ENCODE measurements around the gene SNRPN.
"Not testable (repeated sequence)": the region's sequence is repeated elsewhere in the genome, so short reads cannot be mapped to it uniquely, and the experiment has no call there.

The SNRPN gene

DNA sequence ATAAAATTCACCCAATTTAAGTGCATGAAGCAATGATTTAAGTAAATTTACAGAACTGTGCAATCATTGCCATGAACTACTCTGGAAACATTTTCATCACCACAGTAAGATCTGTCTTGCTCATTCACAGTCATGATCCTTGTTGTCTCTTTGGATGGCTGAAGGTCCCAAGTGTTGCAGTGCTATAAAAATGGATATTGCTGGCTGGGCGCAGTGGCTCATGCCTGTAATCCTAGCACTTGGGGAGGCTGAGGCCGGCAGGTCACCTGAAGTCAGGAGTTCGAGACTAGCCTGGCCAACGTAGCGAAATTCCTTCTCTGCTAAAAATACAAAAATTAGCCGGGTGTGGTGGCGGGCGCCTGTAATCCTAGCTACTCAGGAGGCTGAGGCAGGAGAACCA lies 17.0 kb downstream of the SNRPN start:
- DNase-seq, result no peak

GRCh38 chr15:24972707-24973106 lies 17.9 kb downstream of the SNRPN start:
- DNase-seq, result not testable (repeated sequence)

- no peak for DNase-seq
Measured at GRCh38 chr15:24976932-24977331, 22.1 kb downstream of the SNRPN start.

DNA sequence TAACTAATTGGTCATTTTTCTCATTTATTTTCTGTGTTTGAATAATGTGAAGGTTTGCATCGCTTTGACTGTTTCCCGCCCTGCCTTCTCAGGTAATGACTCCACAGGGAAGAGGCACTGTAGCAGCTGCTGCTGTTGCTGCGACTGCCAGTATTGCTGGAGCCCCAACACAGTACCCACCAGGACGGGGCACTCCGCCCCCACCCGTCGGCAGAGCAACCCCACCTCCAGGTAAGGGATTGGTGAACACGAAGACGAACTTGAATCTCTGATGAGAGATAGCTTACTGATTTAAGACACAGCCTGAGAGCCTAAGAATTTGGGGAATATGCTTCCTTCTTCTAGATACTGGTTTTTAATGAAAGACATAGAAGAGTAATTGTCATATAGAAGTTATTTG lies 22.9 kb downstream of the SNRPN start:
- DNase-seq, result no peak

DNA sequence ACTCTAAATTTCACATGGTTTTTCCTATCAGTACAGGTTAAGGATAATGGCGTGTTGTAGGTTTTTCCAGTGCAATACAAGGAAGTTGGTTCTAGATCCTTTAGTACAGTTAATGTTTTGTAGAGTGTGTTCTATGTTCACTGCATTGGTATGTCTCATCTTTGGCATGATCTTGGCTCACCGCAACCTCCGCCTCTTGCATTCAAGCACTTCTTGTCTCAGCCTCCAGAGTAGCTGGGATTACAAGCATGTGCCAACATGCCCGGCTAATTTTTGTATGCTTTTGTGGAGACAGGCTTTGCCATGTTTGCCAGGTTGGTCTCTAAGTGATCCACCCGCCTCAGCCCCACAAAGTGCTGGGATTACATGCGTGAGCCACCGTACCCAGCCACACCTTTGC lies 30.4 kb downstream of the SNRPN start:
- DNase-seq, result no peak

DNA sequence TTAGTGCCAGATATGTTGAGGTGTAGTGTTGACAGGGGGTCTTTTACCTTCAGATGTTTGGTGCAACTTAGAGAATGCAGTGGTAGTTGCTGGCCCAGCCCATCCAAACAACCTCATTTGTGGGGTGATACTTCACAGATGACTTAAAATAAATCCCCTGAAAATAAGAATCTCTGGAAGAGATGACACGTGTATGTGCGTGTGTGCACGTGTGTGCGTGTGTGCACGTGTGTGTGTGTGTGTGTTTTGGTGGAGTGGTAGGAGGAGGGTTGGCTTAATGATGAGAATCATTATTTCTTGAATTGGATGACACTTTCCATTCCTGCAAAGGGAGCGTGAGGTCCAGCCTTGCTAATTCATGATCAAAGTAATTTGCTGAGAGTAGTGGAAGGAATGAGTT lies 31.9 kb downstream of the SNRPN start:
- no peak for DNase-seq

- DNase-seq, result no peak
Measured at GRCh38 chr15:25019434-25019833, 64.6 kb downstream of the SNRPN start.

DNA sequence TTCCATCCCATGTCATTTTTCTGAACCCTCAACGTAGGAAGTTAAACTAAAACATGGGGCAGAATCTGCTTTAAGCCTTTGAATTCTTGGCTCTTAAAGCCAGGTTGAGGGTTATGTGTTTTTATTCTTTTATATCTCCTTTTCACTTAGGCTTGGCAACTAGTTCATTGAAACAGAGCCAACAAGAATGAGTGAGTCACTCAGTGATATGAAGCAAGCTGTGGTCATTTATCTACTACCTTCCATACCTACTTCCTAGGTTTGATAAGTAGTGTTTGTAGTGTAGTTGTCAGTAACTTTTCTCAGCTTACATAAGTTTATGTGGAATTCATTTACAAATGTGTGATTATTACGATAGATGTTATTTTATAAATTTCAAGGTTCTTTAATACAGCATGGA lies 67.4 kb downstream of the SNRPN start:
- DNase-seq, result peak; percentile 6

Data from kidney glomerular epithelial cell (primary cell).